C4-2B (cell line): ENCODE results near the gene PGGT1B.

ENCODE experiments used
- ZFX ChIP-seq: fragments of 450-650 bp; IDR thresholded peaks from 2 replicates; pipeline ENCODE4 v1.6.1; 2017
- TF ChIP-seq, protein P1 (sequence below): fragments of 450-650 bp; conservative IDR thresholded peaks from 2 replicates; pipeline ENCODE4 v1.5.1; 2017; ENCODE audit warnings: mild to moderate bottlenecking

DNA sequence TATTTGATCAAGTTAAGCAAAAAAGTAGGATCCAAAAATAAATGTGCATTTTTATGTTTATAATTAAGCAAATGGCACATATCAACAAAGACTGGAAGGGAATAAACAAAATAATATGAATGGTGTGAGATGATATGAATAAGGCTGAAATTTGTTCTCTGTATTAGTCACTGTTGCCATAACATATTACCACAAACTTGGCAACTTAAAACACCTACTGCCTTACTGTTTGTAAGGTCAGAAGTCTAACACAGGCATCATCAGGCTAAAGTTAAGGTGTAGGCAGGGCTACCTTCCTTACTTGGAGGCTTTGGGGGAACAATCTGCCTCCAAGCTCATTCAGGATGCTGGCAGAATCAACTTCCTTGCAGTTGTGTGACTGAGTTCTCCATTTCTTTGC, 19.3 kb downstream of the PGGT1B start:
- no peak for TF ChIP-seq ZFX
- TF ChIP-seq, protein P1, sequence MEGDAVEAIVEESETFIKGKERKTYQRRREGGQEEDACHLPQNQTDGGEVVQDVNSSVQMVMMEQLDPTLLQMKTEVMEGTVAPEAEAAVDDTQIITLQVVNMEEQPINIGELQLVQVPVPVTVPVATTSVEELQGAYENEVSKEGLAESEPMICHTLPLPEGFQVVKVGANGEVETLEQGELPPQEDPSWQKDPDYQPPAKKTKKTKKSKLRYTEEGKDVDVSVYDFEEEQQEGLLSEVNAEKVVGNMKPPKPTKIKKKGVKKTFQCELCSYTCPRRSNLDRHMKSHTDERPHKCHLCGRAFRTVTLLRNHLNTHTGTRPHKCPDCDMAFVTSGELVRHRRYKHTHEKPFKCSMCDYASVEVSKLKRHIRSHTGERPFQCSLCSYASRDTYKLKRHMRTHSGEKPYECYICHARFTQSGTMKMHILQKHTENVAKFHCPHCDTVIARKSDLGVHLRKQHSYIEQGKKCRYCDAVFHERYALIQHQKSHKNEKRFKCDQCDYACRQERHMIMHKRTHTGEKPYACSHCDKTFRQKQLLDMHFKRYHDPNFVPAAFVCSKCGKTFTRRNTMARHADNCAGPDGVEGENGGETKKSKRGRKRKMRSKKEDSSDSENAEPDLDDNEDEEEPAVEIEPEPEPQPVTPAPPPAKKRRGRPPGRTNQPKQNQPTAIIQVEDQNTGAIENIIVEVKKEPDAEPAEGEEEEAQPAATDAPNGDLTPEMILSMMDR = no peak
